ENCODE results near the gene BPIFB6.

BPIFB6 gene

DNA sequence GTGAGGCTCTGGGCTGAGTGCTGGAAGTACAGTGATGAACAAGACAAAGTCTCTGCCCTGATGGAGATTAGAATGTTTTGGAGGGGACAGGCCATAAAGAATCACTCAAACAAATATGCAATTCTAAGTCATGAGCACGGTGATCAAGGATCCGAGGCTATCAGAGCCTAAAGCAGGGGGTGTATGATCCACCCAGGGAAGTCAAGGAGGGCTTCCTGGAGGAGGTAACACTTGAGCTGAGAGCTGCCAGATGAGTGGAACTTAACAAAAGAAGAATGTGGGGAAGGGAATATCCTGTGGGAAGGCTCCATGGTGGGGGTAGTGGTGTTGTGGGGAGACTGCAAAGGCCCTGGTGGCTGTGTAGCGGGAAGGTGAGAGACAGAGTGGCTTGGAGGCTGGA lies 60.2 kb downstream of the BPIFB6 start:
- H3K4me2 ChIP-seq (ENCODE audit: low read depth, low read length) = no peak overlapping the region
- H3K4me1 ChIP-seq (ENCODE audit: low read length) = no peaks in the 10 kb centered on the region
- H3K9me3 ChIP-seq (replicated peaks; ENCODE audit: insufficient read depth, low read length) = no peaks in the 10 kb centered on the region
- no peak overlapping the region for H2AFZ ChIP-seq (ENCODE audit: low read length)
- H3F3A ChIP-seq (ENCODE audit: insufficient read depth, low read length) = no peaks in the 10 kb centered on the region
- no peak overlapping the region for H3K27ac ChIP-seq (ENCODE audit: low read length)
- no peaks in the 10 kb centered on the region for H3K79me2 ChIP-seq (ENCODE audit: low read length)
- no peak overlapping the region for H3K9ac ChIP-seq (ENCODE audit: low read length)
- H4K20me1 ChIP-seq (ENCODE audit: insufficient read depth, low read length) = no peaks in the 10 kb centered on the region
- H3K27me3 ChIP-seq (replicated peaks; ENCODE audit: insufficient read depth, low read length) = peaks cover 53% of the 10 kb centered on the region
- no peaks in the 10 kb centered on the region for H3K9me2 ChIP-seq (replicated peaks; ENCODE audit: insufficient read depth, low read length)
- no peak for DNase-seq
- no peaks in the 10 kb centered on the region for H3K36me3 ChIP-seq (replicated peaks; ENCODE audit: insufficient read depth, low read length)
- TF ChIP-seq EZH2 (optimal IDR thresholded peaks at IDR 0.05; ENCODE audit: low read depth, low read length) (no peak), EZH2phosphoT487 (IDR thresholded peaks at IDR 0.05; ENCODE audit: low read length) (no peak)
- TF ChIP-seq, protein P1, sequence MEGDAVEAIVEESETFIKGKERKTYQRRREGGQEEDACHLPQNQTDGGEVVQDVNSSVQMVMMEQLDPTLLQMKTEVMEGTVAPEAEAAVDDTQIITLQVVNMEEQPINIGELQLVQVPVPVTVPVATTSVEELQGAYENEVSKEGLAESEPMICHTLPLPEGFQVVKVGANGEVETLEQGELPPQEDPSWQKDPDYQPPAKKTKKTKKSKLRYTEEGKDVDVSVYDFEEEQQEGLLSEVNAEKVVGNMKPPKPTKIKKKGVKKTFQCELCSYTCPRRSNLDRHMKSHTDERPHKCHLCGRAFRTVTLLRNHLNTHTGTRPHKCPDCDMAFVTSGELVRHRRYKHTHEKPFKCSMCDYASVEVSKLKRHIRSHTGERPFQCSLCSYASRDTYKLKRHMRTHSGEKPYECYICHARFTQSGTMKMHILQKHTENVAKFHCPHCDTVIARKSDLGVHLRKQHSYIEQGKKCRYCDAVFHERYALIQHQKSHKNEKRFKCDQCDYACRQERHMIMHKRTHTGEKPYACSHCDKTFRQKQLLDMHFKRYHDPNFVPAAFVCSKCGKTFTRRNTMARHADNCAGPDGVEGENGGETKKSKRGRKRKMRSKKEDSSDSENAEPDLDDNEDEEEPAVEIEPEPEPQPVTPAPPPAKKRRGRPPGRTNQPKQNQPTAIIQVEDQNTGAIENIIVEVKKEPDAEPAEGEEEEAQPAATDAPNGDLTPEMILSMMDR (IDR thresholded peaks at IDR 0.05; ENCODE audit: low read length) = no peak
- H3K4me3 ChIP-seq (ENCODE audit: low read length) = no peak overlapping the region

DNA sequence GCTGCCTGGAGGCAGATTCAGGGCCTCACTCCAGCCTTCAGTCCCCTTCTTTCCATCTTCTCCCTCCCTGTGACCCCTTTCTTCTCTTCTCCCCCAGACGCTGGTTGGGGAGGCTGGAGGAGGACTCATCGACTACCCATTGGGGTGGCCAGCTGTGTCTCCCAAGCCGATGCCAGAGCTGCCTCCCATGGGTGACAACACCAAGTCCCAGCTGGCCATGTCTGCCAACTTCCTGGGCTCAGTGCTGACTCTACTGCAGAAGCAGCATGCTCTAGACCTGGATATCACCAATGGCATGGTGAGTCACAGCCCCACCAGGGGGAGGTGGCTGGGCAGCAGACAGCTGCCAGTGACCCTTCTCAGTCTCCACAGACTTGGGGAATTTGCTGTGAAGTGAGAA lies 60.9 kb downstream of the BPIFB6 start:
- H4K20me1 ChIP-seq (ENCODE audit: insufficient read depth, low read length) = no peaks in the 10 kb centered on the region
- no peaks in the 10 kb centered on the region for H3K79me2 ChIP-seq (ENCODE audit: low read length)
- no peak overlapping the region for H3K4me2 ChIP-seq (ENCODE audit: low read depth, low read length)
- H3K9me3 ChIP-seq (replicated peaks; ENCODE audit: insufficient read depth, low read length) = no peaks in the 10 kb centered on the region
- no peak overlapping the region for H3K9ac ChIP-seq (ENCODE audit: low read length)
- H3K9me2 ChIP-seq (replicated peaks; ENCODE audit: insufficient read depth, low read length) = no peaks in the 10 kb centered on the region
- no peaks in the 10 kb centered on the region for H3K36me3 ChIP-seq (replicated peaks; ENCODE audit: insufficient read depth, low read length)
- H3K4me3 ChIP-seq (ENCODE audit: low read length) = no peak overlapping the region
- TF ChIP-seq, protein P1 (IDR thresholded peaks at IDR 0.05; ENCODE audit: low read length) = no peak
- TF ChIP-seq EZH2phosphoT487 (IDR thresholded peaks at IDR 0.05; ENCODE audit: low read length) = no peak
- TF ChIP-seq EZH2 (optimal IDR thresholded peaks at IDR 0.05; ENCODE audit: low read depth, low read length) = no peak
- no peaks in the 10 kb centered on the region for H3K4me1 ChIP-seq (ENCODE audit: low read length)
- peaks cover 47% of the 10 kb centered on the region for H3K27me3 ChIP-seq (replicated peaks; ENCODE audit: insufficient read depth, low read length)
- H2AFZ ChIP-seq (ENCODE audit: low read length) = no peak overlapping the region
- no peaks in the 10 kb centered on the region for H3F3A ChIP-seq (ENCODE audit: insufficient read depth, low read length)
- no peak overlapping the region for H3K27ac ChIP-seq (ENCODE audit: low read length)
- DNase-seq = no peak

DNA sequence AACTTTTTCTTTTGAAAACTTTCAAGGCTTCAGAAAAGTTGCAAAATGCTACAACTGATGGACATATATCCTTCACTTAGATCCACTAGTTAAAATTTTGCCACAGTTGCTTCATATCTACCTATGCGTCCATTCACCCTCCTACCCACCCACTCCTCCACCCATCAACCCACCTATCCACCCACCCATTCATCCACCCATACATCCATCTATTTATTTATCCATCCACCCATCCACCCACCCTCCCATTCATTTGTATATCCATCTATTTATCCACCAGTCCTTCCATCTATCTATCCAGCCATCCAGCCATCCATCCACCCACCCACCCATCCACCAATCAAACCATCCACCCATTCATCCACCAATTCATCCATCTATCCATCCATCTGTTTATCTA lies 61.6 kb downstream of the BPIFB6 start:
- no peaks in the 10 kb centered on the region for H3F3A ChIP-seq (ENCODE audit: insufficient read depth, low read length)
- H3K4me2 ChIP-seq (ENCODE audit: low read depth, low read length) = no peak overlapping the region
- DNase-seq = no peak
- no peak overlapping the region for H3K9ac ChIP-seq (ENCODE audit: low read length)
- H3K9me2 ChIP-seq (replicated peaks; ENCODE audit: insufficient read depth, low read length) = no peaks in the 10 kb centered on the region
- no peak overlapping the region for H3K27ac ChIP-seq (ENCODE audit: low read length)
- H3K4me1 ChIP-seq (ENCODE audit: low read length) = no peaks in the 10 kb centered on the region
- H4K20me1 ChIP-seq (ENCODE audit: insufficient read depth, low read length) = no peaks in the 10 kb centered on the region
- H2AFZ ChIP-seq (ENCODE audit: low read length) = no peak overlapping the region
- H3K27me3 ChIP-seq (replicated peaks; ENCODE audit: insufficient read depth, low read length) = peaks cover 42% of the 10 kb centered on the region
- H3K4me3 ChIP-seq (ENCODE audit: low read length) = no peak overlapping the region
- no peaks in the 10 kb centered on the region for H3K36me3 ChIP-seq (replicated peaks; ENCODE audit: insufficient read depth, low read length)
- TF ChIP-seq EZH2 (optimal IDR thresholded peaks at IDR 0.05; ENCODE audit: low read depth, low read length) = no peak
- TF ChIP-seq, protein P1 (IDR thresholded peaks at IDR 0.05; ENCODE audit: low read length) = no peak
- no peak for TF ChIP-seq EZH2phosphoT487 (IDR thresholded peaks at IDR 0.05; ENCODE audit: low read length)
- H3K9me3 ChIP-seq (replicated peaks; ENCODE audit: insufficient read depth, low read length) = no peaks in the 10 kb centered on the region
- no peaks in the 10 kb centered on the region for H3K79me2 ChIP-seq (ENCODE audit: low read length)

All from MM.1S (cell line).